KMS-11 (cell line): ENCODE results near the gene OTUB1.

Experiments
- H2AFZ ChIP-seq: fragments of 200-600 bp; sonication (generic); 2 replicates; pipeline ENCODE4 v1.6.1; 2016; ENCODE audit warnings: antibody characterized with exemption, mixed run types, low read depth
- H3K27ac ChIP-seq: fragments of 200-600 bp; sonication (generic); 2 replicates; pipeline ENCODE4 v1.6.1; 2016; ENCODE audit warnings: mild to moderate bottlenecking, mixed run types
- H3K27me3 ChIP-seq: fragments of 200-600 bp; sonication (generic); 2 replicates; pipeline ENCODE4 v1.6.1; 2017; ENCODE audit warnings: mild to moderate bottlenecking, low read depth, mixed run types, moderate library complexity; ENCODE audit not compliant: insufficient read depth
- H3K36me3 ChIP-seq: fragments of 200-600 bp; sonication (generic); 2 replicates; pipeline ENCODE4 v1.6.1; 2017; ENCODE audit warnings: mild to moderate bottlenecking, mixed run types; ENCODE audit not compliant: insufficient read depth
- H3K4me1 ChIP-seq: fragments of 200-600 bp; sonication (generic); 2 replicates; pipeline ENCODE4 v1.6.1; 2016; ENCODE audit warnings: mild to moderate bottlenecking, low read depth, mixed run types; ENCODE audit not compliant: poor library complexity, severe bottlenecking
- H3K4me2 ChIP-seq: fragments of 200-600 bp; sonication (generic); 2 replicates; pipeline ENCODE4 v1.7.0; 2016; ENCODE audit warnings: mild to moderate bottlenecking, mixed run types
- H3K4me3 ChIP-seq: fragments of 200-600 bp; sonication (generic); IDR thresholded peaks from 2 replicates; pipeline ENCODE4 v1.6.1; 2017; ENCODE audit warnings: low read depth, low read length, mixed read lengths; ENCODE audit not compliant: insufficient read depth
- H3K79me2 ChIP-seq: fragments of 200-600 bp; sonication (generic); 2 replicates; pipeline ENCODE4 v1.6.1; 2016; ENCODE audit warnings: low read depth, mixed run types; ENCODE audit not compliant: insufficient read depth
- H3K9ac ChIP-seq: fragments of 200-600 bp; sonication (generic); 2 replicates; pipeline ENCODE4 v1.6.1; 2016; ENCODE audit warnings: mild to moderate bottlenecking, mixed run types
- H4K20me1 ChIP-seq: fragments of 200-600 bp; sonication (generic); 2 replicates; pipeline ENCODE4 v1.6.1; 2016; ENCODE audit warnings: mild to moderate bottlenecking, mixed run types; ENCODE audit not compliant: insufficient read depth
- TF ChIP-seq, protein P1 (sequence below): fragments of 200-600 bp; sonication (generic); conservative IDR thresholded peaks from 2 replicates; pipeline ENCODE4 v1.6.1; 2017; ENCODE audit warnings: low read depth, mild to moderate bottlenecking, antibody characterized with exemption, low read length, moderate library complexity, mixed read lengths

Gene OTUB1

DNA sequence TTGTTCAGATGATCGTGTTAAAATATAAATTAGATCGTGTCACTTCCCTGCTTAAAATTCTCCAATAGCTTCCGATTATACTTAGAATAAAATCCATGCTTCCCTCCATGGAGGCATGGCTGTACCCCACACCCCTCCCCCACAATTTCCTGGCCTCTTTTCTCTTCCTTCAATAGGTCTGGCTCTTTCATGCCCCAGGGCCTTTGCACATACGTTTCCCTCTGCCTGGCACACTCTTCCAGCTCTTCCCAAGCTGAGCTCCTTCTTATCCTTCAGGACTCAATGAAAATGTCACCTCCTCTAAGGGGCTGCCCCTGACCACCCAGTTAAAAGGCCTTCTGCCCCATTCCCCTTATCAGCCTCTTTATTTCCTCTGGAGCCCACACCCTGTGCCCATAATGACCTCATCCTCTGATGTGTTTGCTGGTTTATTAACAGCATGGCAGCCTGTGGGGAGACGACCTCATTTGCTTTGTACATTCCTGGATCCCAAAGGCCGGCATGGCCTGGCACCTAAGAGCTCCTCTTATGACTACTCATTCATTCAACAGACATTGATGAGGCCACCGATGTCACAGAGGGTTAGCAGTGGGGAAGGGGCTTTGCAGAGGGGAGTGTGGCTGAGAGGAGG is 40.5 kb downstream of the OTUB1 start:
- no peak overlapping the region for H3K27ac ChIP-seq
- H3K4me1 ChIP-seq, result peaks cover 11% of the 10 kb centered on the region
- no peak overlapping the region for H3K4me2 ChIP-seq
- no peak overlapping the region for H3K9ac ChIP-seq
- no peaks in the 10 kb centered on the region for H3K36me3 ChIP-seq
- TF ChIP-seq, protein P1, sequence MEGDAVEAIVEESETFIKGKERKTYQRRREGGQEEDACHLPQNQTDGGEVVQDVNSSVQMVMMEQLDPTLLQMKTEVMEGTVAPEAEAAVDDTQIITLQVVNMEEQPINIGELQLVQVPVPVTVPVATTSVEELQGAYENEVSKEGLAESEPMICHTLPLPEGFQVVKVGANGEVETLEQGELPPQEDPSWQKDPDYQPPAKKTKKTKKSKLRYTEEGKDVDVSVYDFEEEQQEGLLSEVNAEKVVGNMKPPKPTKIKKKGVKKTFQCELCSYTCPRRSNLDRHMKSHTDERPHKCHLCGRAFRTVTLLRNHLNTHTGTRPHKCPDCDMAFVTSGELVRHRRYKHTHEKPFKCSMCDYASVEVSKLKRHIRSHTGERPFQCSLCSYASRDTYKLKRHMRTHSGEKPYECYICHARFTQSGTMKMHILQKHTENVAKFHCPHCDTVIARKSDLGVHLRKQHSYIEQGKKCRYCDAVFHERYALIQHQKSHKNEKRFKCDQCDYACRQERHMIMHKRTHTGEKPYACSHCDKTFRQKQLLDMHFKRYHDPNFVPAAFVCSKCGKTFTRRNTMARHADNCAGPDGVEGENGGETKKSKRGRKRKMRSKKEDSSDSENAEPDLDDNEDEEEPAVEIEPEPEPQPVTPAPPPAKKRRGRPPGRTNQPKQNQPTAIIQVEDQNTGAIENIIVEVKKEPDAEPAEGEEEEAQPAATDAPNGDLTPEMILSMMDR, result no peak
- no peaks in the 10 kb centered on the region for H3K27me3 ChIP-seq
- H4K20me1 ChIP-seq, result no peaks in the 10 kb centered on the region
- H3K4me3 ChIP-seq, result no peak overlapping the region
- no peaks in the 10 kb centered on the region for H3K79me2 ChIP-seq
- no peak overlapping the region for H2AFZ ChIP-seq

DNA sequence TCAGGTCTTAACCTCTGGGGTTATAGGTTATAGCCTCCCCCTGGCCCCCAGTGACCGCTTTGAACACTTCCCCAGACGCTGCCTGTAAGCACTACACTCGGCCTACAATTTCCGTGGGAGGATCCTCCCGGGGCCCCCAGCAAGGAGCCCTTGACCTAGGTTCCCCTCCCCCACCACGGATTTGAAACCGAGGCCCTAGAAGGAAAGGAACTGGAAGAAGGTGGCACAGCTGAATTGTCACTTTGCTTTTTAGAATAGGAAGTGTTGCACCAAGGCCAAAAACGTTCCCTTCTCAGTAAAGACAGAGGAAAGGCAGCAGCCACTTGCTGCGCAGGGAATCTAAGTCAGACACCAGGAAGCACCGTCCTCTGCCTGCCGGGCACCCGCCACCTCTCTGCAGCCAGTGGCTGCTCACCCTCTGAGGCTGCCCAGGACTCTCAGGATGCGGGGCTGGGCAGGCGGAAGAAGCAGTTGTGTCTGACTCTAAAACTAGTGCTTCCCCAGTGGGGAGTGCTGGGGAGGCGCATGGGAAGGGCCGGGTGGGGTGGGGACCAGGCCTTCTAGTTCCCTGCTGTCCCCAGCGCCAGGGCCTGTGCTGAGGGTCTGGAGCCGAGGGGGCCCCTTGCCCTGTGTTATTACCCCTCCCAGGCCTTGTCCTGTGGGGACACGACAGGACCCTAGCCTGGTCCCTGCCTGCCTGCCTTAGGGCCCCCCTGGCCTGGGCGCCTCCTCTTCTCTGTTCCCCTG is 41.6 kb downstream of the OTUB1 start:
- TF ChIP-seq, protein P1, result no peak
- Histone ChIP-seq H3K36me3 (no peaks in the 10 kb centered on the region), H2AFZ (no peak overlapping the region), H3K27ac (no peak overlapping the region), H3K4me3 (no peak overlapping the region), H3K4me1 (peaks cover 11% of the 10 kb centered on the region), H3K4me2 (no peak overlapping the region), H3K27me3 (no peaks in the 10 kb centered on the region), H4K20me1 (no peaks in the 10 kb centered on the region), H3K9ac (no peak overlapping the region), H3K79me2 (no peaks in the 10 kb centered on the region)

DNA sequence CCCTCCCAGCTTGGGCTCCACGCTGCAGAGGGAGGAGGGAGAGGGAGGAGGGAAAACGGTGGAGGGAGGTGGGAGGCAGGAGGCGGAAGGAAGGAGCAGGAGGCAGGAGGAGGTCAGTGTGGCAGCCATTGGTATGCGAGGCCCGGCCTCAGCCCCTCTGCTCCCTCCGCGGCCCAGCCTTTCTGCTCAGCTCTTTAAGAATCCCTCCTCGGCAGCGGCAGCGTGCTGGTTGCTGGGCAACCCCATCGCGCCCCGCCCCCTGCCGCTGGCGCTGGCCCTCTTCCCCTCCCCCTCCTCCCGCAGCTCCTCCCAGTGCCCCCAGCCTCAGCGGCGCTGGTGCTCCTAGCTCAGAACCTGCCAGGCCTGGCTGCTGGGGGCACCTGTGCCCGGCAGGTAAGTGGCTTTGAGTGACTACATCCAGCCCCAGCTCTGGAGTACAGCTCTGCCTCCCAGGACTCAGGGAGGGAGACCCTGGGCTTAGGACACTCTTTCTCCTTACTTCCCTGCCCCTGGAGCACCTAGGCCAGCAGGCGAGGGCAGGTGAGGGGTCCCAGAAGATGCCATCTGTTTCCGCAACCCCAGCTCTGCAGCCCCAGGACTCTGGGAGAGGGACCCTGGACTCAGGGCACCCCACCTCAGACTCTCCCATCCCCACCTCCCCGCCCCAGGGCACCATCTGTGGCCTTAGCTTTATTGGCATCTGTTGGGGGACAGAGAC is 42.3 kb downstream of the OTUB1 start:
- Histone ChIP-seq H3K9ac (no peak overlapping the region), H3K4me3 (no peak overlapping the region), H3K4me1 (peaks cover 11% of the 10 kb centered on the region), H3K27ac (no peak overlapping the region), H4K20me1 (no peaks in the 10 kb centered on the region), H3K27me3 (no peaks in the 10 kb centered on the region), H3K79me2 (no peaks in the 10 kb centered on the region), H2AFZ (no peak overlapping the region), H3K36me3 (no peaks in the 10 kb centered on the region), H3K4me2 (no peak overlapping the region)
- TF ChIP-seq, protein P1, result no peak

DNA sequence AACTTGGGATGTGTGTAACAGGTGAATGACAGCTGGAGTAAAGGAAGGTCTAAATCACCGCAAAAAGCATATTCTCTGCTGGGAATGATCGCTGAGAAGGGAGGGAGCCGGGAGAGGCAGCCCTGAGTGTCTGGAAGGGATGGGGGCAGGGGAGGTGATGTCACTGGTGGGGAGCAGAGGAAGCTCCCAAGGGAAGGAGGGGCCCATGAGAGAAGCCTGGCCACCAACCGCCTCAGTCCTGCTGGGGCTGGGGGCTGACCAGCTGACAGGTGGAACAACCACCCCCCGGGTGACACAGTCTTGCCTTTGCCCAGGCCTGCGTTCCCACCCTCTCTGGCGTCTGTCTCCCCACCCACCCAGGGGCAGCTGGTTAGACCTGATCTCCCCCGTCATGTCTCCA is 43.5 kb downstream of the OTUB1 start:
- Histone ChIP-seq H3K36me3 (no peaks in the 10 kb centered on the region), H3K4me3 (no peak overlapping the region), H3K27me3 (no peaks in the 10 kb centered on the region), H2AFZ (no peak overlapping the region), H4K20me1 (no peaks in the 10 kb centered on the region), H3K27ac (no peak overlapping the region), H3K79me2 (no peaks in the 10 kb centered on the region), H3K9ac (no peak overlapping the region), H3K4me1 (peaks cover 9% of the 10 kb centered on the region), H3K4me2 (no peak overlapping the region)
- TF ChIP-seq, protein P1, result no peak
